ENCODE data around the gene FGF10.
A peak's percentile ranks its signal among the peaks of the same experiment; 100 is the strongest.

The FGF10 gene

DNA sequence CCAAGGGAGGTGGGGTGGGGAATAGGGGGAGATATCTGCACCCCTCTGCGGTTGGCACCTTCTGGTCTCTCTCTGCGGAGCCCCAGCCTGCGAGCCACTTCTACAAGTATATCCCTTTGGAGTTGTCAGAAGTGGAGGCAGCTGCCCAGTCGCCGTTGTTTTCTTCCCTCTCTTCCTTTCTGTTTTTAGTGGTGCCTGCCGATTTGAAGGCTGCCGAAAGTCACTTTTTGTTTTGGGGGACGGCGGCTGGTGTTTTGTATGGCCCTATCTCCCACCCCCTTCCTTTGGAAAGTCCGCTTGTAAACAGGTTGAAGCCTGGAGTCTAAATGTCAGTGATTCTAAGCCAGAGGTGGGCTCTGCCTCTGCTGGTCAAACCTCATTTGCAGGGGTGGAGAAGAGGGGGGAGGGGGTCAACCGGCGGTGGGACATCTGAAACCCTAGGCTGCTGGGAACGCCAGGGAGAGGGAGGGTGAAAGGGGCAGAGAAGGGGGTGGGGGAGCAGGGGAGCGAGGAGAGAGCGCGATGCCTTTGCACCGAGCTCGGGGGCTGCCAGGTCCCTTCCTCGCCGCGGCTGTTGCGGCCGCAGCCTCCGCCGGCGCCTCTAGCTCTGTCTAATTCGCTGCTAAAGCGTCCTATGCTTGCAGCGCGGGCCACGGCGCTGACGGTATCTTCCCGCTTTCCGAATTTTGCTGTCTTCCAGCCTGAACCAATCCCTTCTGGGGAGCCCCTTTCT lies at the start of gene FGF10:
Gene FGF10 (minus strand): TSS at position 331 of the 733 bp plus-strand sequence. CDS start 738 bp downstream, outside the sequence.
- Histone ChIP-seq H3K36me3 (ENCODE audit: control insufficient read depth in 2 of 2, insufficient read depth in 2 of 2, low read length in 2 of 2) (no peaks in the 10 kb centered on the region), H3K9ac (ENCODE audit: low read length in 2 of 2) (peak within 1 kb of the TSS; percentile 86 to 95), H3K27ac (ENCODE audit: low read length) (peak within 1 kb of the TSS; percentile 89)

DNA sequence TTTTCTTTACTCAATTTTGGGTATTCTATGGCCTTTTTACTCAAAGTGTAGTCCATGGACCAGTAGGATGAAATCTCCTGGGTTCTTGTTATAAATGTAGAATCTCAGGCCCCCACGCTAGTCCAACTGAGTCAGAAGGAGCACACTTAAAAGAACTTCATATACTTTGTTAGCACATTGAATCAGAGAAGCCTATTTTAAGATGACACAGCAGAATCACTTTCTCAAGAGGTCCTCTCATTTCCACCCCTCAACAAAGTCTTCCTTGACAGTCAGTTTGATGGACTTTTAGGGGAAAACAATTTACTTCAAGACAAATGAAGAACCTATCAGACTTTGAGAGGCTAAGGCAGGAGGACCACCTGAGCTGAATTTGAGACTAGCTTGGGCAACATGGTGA lies 37.7 kb upstream of the FGF10 start:
- Histone ChIP-seq H3K4me3 (ENCODE audit: low read length in 2 of 2) (no peak overlapping the region), H3K27ac (ENCODE audit: low read length) (no peak overlapping the region), H3K36me3 (ENCODE audit: control insufficient read depth in 2 of 2, insufficient read depth in 2 of 2, low read length in 2 of 2) (no peaks in the 10 kb centered on the region), H3K9ac (ENCODE audit: low read length in 2 of 2) (no peak overlapping the region), H3K27me3 (ENCODE audit: control insufficient read depth in 1 of 2, insufficient read depth in 2 of 2, low read length in 2 of 2) (no peaks in the 10 kb centered on the region), H3K4me1 (ENCODE audit: control insufficient read depth, insufficient read depth, low read length) (no peaks in the 10 kb centered on the region), H3K9me3 (ENCODE audit: control insufficient read depth in 2 of 2, low read length in 2 of 2) (no peaks in the 10 kb centered on the region)

More for the DNA sequence above, at the start of gene FGF10:
- H3K4me3 ChIP-seq (ENCODE audit: low read length in 2 of 2) = peak within 1 kb of the TSS; percentile 97 to 98
- no peaks in the 10 kb centered on the region for H3K9me3 ChIP-seq (ENCODE audit: control insufficient read depth in 2 of 2, low read length in 2 of 2)
- no peaks in the 10 kb centered on the region for H3K27me3 ChIP-seq (ENCODE audit: control insufficient read depth in 1 of 2, insufficient read depth in 2 of 2, low read length in 2 of 2)
- no peaks in the 10 kb centered on the region for H3K4me1 ChIP-seq (ENCODE audit: control insufficient read depth, insufficient read depth, low read length)

DNA sequence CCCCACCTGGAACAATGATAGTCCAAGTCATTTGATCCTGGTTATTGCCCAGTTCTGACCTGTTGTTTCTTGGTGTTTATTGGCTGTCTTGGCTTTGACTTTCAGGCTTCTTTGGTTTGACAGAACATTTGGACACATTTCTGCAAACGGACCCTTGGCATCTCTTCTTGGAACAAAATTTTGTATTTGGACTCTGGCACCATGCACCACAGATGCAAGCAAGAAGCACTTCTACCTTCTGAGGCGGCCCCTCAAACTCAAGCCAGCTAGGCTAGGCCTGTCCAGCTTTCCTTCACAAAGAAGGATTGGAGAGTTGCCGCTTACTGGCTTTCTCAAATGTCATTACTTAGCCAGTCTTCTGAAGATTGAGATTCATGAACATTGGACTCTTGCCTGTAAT lies 23.1 kb upstream of the FGF10 start:
- no peak overlapping the region for H3K9ac ChIP-seq (ENCODE audit: low read length in 2 of 2)
- no peaks in the 10 kb centered on the region for H3K9me3 ChIP-seq (ENCODE audit: control insufficient read depth in 2 of 2, low read length in 2 of 2)

DNA sequence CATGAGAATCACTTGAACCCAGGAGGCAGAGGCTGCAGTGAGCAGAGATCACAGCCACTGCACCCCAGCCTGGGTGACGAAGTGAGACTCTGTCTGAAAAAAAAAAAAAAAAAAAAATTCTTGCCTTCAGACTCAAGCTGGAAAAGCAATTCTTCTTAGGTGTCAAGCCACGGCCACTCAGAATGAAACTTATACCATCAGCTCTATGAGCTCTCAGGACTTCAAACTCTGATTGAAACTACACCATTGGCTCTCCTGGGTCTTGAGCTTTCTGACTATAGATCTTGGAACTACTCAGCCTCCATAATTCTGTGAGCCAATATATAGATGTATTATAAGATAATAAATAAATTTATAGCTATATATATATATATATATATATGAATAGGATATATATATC lies 12.9 kb upstream of the FGF10 start:
- Histone ChIP-seq H3K27me3 (ENCODE audit: control insufficient read depth in 1 of 2, insufficient read depth in 2 of 2, low read length in 2 of 2) (no peaks in the 10 kb centered on the region), H3K9me3 (ENCODE audit: control insufficient read depth in 2 of 2, low read length in 2 of 2) (no peaks in the 10 kb centered on the region), H3K4me3 (ENCODE audit: low read length in 2 of 2) (no peak overlapping the region), H3K4me1 (ENCODE audit: control insufficient read depth, insufficient read depth, low read length) (no peaks in the 10 kb centered on the region), H3K27ac (ENCODE audit: low read length) (no peak overlapping the region), H3K36me3 (ENCODE audit: control insufficient read depth in 2 of 2, insufficient read depth in 2 of 2, low read length in 2 of 2) (no peaks in the 10 kb centered on the region), H3K9ac (ENCODE audit: low read length in 2 of 2) (no peak overlapping the region)

More for the DNA sequence above, 23.1 kb upstream of the FGF10 start:
- Histone ChIP-seq H3K27me3 (ENCODE audit: control insufficient read depth in 1 of 2, insufficient read depth in 2 of 2, low read length in 2 of 2) (no peaks in the 10 kb centered on the region), H3K4me3 (ENCODE audit: low read length in 2 of 2) (no peak overlapping the region), H3K4me1 (ENCODE audit: control insufficient read depth, insufficient read depth, low read length) (no peaks in the 10 kb centered on the region), H3K27ac (ENCODE audit: low read length) (no peak overlapping the region), H3K36me3 (ENCODE audit: control insufficient read depth in 2 of 2, insufficient read depth in 2 of 2, low read length in 2 of 2) (no peaks in the 10 kb centered on the region)

DNA sequence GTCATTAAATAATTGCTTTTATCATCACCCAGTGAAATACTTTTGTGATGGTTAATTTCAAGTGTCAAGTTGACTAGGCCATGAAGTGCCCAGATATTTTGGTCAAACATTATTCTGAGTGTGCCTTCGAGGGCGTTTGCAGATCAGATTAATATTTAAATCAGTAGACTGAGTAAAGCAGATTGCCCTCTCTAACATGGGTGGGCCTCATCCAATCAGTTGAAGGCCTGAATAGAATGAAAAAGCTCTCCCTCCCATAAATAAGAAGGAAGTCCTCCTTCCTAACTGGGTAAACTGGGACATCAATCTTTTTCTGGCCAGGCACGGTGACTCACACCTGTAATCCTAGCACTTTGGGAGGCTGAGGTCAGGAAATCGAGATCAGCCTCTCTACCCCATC lies 12.4 kb upstream of the FGF10 start:
- H3K27ac ChIP-seq (ENCODE audit: low read length) = no peak overlapping the region
- no peak overlapping the region for H3K4me3 ChIP-seq (ENCODE audit: low read length in 2 of 2)
- no peaks in the 10 kb centered on the region for H3K4me1 ChIP-seq (ENCODE audit: control insufficient read depth, insufficient read depth, low read length)

DNA sequence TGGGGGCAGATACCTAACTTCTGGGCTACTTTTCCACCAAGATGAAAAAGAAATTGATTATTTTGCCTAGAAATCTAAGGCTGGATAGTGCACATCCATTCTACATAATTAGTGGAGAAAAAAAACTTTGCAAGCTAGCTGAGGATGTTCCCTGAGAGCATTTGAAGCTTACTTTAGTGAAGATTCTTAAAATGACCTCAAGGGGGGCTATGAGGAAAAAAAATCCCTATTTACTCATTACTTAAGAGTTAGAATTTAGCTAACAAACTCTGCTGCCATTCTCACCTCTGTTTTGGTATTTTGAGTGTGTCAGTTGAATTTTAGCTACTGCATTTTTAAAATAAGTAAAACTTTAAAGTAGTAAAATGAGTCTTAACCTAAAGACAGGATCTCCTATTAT lies 9.2 kb upstream of the FGF10 start:
- Histone ChIP-seq H3K27me3 (ENCODE audit: control insufficient read depth in 1 of 2, insufficient read depth in 2 of 2, low read length in 2 of 2) (no peaks in the 10 kb centered on the region), H3K4me1 (ENCODE audit: control insufficient read depth, insufficient read depth, low read length) (no peaks in the 10 kb centered on the region), H3K4me3 (ENCODE audit: low read length in 2 of 2) (no peak overlapping the region), H3K9ac (ENCODE audit: low read length in 2 of 2) (no peak overlapping the region), H3K36me3 (ENCODE audit: control insufficient read depth in 2 of 2, insufficient read depth in 2 of 2, low read length in 2 of 2) (no peaks in the 10 kb centered on the region), H3K27ac (ENCODE audit: low read length) (no peak overlapping the region), H3K9me3 (ENCODE audit: control insufficient read depth in 2 of 2, low read length in 2 of 2) (no peaks in the 10 kb centered on the region)

More for the DNA sequence above, 12.4 kb upstream of the FGF10 start:
- H3K9ac ChIP-seq (ENCODE audit: low read length in 2 of 2) = no peak overlapping the region
- H3K27me3 ChIP-seq (ENCODE audit: control insufficient read depth in 1 of 2, insufficient read depth in 2 of 2, low read length in 2 of 2) = no peaks in the 10 kb centered on the region
- no peaks in the 10 kb centered on the region for H3K9me3 ChIP-seq (ENCODE audit: control insufficient read depth in 2 of 2, low read length in 2 of 2)
- H3K36me3 ChIP-seq (ENCODE audit: control insufficient read depth in 2 of 2, insufficient read depth in 2 of 2, low read length in 2 of 2) = no peaks in the 10 kb centered on the region

DNA sequence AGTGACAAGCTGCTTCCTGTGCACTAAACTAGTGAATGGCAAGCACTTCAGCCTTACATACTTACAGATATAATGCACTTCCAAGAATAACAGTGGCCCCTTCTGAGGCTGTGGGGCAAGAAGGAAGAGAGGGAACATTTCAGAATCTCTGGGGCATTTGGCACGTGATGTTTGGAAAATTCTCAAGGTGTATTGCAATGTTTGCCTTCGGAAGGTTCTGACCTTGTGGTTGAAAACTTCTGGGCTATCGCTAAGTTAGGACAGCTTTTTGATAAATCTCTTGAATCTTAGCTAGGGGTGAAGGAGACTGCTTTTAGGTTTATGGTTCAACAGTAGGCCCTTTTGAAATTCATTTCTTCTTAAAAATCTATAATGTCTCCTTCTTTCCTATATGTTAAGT lies 7.1 kb upstream of the FGF10 start:
- Histone ChIP-seq H3K27me3 (ENCODE audit: control insufficient read depth in 1 of 2, insufficient read depth in 2 of 2, low read length in 2 of 2) (no peaks in the 10 kb centered on the region), H3K9ac (ENCODE audit: low read length in 2 of 2) (no peak overlapping the region), H3K36me3 (ENCODE audit: control insufficient read depth in 2 of 2, insufficient read depth in 2 of 2, low read length in 2 of 2) (no peaks in the 10 kb centered on the region), H3K9me3 (ENCODE audit: control insufficient read depth in 2 of 2, low read length in 2 of 2) (no peaks in the 10 kb centered on the region), H3K4me1 (ENCODE audit: control insufficient read depth, insufficient read depth, low read length) (no peaks in the 10 kb centered on the region), H3K27ac (ENCODE audit: low read length) (no peak overlapping the region), H3K4me3 (ENCODE audit: low read length in 2 of 2) (no peak overlapping the region)

DNA sequence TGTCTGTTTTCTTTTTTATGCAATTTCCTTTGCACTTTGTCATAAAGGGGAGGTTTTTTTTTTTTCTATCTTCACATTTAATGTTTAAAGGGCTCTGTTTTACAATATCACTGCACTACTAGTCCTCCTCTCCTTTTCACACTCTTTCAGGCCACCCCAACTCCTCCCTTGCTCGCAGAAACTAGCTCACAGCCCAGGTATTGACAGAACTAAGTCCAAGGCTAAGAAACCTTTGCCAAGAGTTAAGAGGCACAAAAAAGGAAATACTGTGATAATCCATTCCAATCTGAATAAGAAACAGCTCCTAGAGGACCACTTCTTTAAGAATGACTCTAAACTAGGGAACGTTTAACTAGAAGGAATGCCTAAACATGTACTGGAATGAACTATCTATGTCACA lies 1.1 kb upstream of the FGF10 start:
- Histone ChIP-seq H3K4me1 (ENCODE audit: control insufficient read depth, insufficient read depth, low read length) (no peaks in the 10 kb centered on the region), H3K9ac (ENCODE audit: low read length in 2 of 2) (peak overlapping the region; percentile 68 to 95), H3K36me3 (ENCODE audit: control insufficient read depth in 2 of 2, insufficient read depth in 2 of 2, low read length in 2 of 2) (no peaks in the 10 kb centered on the region), H3K9me3 (ENCODE audit: control insufficient read depth in 2 of 2, low read length in 2 of 2) (no peaks in the 10 kb centered on the region), H3K27me3 (ENCODE audit: control insufficient read depth in 1 of 2, insufficient read depth in 2 of 2, low read length in 2 of 2) (no peaks in the 10 kb centered on the region), H3K27ac (ENCODE audit: low read length) (peak overlapping the region; percentile 89), H3K4me3 (ENCODE audit: low read length in 2 of 2) (peak overlapping the region; percentile 97 to 98)

DNA sequence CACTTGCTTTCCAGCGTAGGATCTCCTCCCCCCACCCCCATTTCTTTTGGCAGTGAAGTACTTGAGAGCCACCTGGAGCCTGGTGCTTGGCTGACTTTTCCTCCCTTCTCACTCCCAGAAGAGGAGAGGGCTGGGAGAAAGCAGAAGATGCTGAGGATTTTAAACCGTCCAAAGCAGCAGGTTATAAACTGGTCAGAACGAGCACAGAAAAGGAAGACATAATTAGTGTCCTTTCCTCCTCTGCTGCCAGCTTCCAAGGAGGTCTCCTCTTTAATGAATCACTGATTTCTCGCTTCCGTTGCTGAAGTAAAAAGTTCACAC lies 563 bp upstream of the FGF10 start:
- no peaks in the 10 kb centered on the region for H3K27me3 ChIP-seq (ENCODE audit: control insufficient read depth in 1 of 2, insufficient read depth in 2 of 2, low read length in 2 of 2)
- peak overlapping the region; percentile 97 to 98 for H3K4me3 ChIP-seq (ENCODE audit: low read length in 2 of 2)
- no peaks in the 10 kb centered on the region for H3K9me3 ChIP-seq (ENCODE audit: control insufficient read depth in 2 of 2, low read length in 2 of 2)
- no peaks in the 10 kb centered on the region for H3K4me1 ChIP-seq (ENCODE audit: control insufficient read depth, insufficient read depth, low read length)
- H3K9ac ChIP-seq (ENCODE audit: low read length in 2 of 2) = peak overlapping the region; percentile 68 to 95
- peak overlapping the region; percentile 89 for H3K27ac ChIP-seq (ENCODE audit: low read length)
- no peaks in the 10 kb centered on the region for H3K36me3 ChIP-seq (ENCODE audit: control insufficient read depth in 2 of 2, insufficient read depth in 2 of 2, low read length in 2 of 2)

DNA sequence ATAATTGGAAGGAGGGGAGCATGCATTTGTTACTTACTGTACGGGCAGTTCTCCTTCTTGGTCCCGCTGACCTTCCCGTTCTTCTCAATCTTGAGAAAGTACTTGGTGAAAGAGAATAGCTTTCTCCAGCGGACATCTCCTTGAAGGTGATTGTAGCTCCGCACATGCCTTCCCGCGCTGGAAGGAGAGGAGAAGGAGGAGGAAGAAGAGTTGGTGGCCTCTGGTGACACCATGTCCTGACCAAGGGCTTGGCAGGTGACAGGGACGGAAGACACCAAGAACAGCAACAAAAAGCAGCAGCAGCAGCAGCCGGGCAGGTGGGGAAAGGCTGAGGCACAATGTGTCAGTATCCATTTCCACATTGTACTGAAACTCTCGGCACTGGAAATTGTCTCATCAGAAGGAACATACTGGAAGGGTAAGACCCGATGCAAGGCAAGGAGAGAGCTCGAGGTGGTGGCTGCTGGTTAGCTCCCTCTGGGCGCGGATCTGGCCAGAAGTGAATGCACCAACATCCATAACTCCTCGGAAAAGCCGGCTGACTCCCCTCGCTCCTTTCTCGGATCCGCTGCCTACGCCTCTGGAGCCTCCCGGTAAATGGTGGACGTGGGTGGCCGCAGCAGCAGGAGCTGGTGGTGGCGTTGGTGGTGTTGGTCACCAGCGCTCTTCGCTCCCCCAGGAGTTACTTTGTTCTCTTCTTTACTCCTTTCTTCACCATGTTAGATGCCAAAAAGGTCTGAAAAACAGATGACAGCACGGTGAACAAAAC lies 715 bp downstream of the FGF10 start:
- Histone ChIP-seq H3K9ac (ENCODE audit: low read length in 2 of 2) (peak overlapping the region; percentile 86 to 95), H3K9me3 (ENCODE audit: control insufficient read depth in 2 of 2, low read length in 2 of 2) (no peaks in the 10 kb centered on the region), H3K27ac (ENCODE audit: low read length) (peak overlapping the region; percentile 89), H3K4me3 (ENCODE audit: low read length in 2 of 2) (peak overlapping the region; percentile 97 to 98), H3K36me3 (ENCODE audit: control insufficient read depth in 2 of 2, insufficient read depth in 2 of 2, low read length in 2 of 2) (no peaks in the 10 kb centered on the region), H3K27me3 (ENCODE audit: control insufficient read depth in 1 of 2, insufficient read depth in 2 of 2, low read length in 2 of 2) (no peaks in the 10 kb centered on the region), H3K4me1 (ENCODE audit: control insufficient read depth, insufficient read depth, low read length) (no peaks in the 10 kb centered on the region)

DNA sequence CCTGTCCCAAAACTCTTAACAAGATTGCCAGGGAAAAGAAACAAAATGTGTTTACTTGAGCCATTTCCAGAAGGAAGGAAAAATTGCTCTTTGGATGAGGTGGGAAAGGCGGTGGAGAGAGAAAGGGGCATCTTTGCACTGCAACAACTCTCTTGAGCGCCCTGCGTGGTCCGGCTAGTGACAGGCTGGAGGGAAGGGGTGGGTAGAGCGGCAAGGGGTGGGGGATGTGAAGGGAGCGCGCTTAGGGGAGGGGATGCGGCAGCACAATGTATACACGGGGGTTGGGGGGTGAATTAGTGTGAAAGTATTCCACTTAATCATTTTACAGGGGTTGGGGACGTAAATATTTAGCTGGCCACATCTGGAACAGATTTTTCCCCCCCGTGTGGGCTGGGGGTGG lies 1.3 kb downstream of the FGF10 start:
- Histone ChIP-seq H3K9ac (ENCODE audit: low read length in 2 of 2) (peak overlapping the region; percentile 86 to 95), H3K27ac (ENCODE audit: low read length) (peak overlapping the region; percentile 89), H3K4me1 (ENCODE audit: control insufficient read depth, insufficient read depth, low read length) (no peaks in the 10 kb centered on the region), H3K27me3 (ENCODE audit: control insufficient read depth in 1 of 2, insufficient read depth in 2 of 2, low read length in 2 of 2) (no peaks in the 10 kb centered on the region), H3K4me3 (ENCODE audit: low read length in 2 of 2) (peak overlapping the region; percentile 97 to 98), H3K9me3 (ENCODE audit: control insufficient read depth in 2 of 2, low read length in 2 of 2) (no peaks in the 10 kb centered on the region), H3K36me3 (ENCODE audit: control insufficient read depth in 2 of 2, insufficient read depth in 2 of 2, low read length in 2 of 2) (no peaks in the 10 kb centered on the region)

All from stomach smooth muscle (tissue), 2 donors.